HL-60 (cell line): ENCODE measurements around the gene EFCAB13.

ENCODE experiments used
- CTCF ChIP-seq: IDR thresholded peaks from one replicate; pipeline ENCODE4 v1.5.1; 2011; ENCODE audit warnings: low read length, control low read depth, inconsistent platforms; ENCODE audit not compliant: insufficient read depth
- POLR2AphosphoS5 ChIP-seq: IDR thresholded peaks from 2 replicates; pipeline ENCODE4 v1.6.1; 2012; ENCODE audit warnings: low read depth

GRCh38 chr17:47404875-47405274 is 81.1 kb downstream of the EFCAB13 start:
- TF ChIP-seq CTCF (no peak), POLR2AphosphoS5 (no peak)
